Measurements from ENCODE around the gene LUC7L.

Gene LUC7L

DNA sequence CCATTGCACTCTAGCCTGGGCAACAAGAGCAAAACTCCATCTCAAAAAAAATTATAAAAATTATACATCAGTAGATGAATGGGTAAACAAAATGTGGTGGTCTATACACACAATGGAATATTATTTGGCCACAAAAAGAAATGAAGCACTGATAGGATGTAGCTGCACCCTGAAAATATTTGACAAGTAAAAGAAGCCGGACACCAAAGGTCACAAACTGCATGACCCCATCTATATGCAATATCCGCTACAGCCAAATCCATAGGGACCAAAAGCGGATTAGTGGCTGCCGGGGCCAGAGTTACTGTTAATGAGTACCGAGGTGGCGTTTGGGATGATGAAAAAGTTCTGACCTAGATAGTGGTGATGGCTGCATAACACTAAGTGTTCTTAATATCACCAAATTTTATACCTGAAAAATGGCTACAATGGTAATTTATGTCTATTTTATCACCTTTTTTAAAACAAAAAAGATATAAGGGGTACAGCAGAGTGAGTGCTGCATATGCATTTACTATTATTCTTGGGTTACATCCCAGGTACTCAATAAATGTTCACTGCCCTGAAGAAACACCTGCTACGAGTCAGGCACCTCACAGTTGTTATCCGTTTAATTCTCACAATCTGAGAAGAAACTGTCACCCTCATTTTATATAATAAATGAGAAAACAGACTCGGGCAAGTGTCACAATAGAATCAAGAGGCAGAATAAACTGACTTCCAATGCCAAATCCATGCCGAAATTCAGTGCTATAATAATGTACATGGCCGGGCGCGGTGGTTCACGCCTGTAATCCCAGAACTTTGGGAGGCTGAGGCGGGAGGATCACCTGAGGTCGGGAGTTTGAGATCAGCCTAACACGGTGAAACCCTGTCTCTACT lies 49.8 kb downstream of the LUC7L start:
- Histone ChIP-seq H3K79me2 (ENCODE audit: insufficient read depth, low read length) (no peaks in the 10 kb centered on the region), H3K4me1 (ENCODE audit: insufficient read depth, low read length) (peaks cover 11% of the 10 kb centered on the region), H3K4me2 (ENCODE audit: insufficient read depth, low read length) (no peak overlapping the region), H3K27me3 (ENCODE audit: insufficient read depth, low read length, poor library complexity) (no peaks in the 10 kb centered on the region), H3K27ac (ENCODE audit: low read length) (no peak overlapping the region), H4K20me1 (ENCODE audit: insufficient read depth, low read length) (peaks cover 10% of the 10 kb centered on the region; the same call in 1 of the 2 replicates), H3K36me3 (ENCODE audit: insufficient read depth, low read length) (peaks cover 4% of the 10 kb centered on the region; the same call in 1 of the 2 replicates), H3K4me3 (ENCODE audit: low read depth in 1 of 2, low read length in 2 of 2) (no peak overlapping the region), H2AFZ (ENCODE audit: low read depth, low read length) (no peak overlapping the region), H3K9me3 (ENCODE audit: insufficient read depth, low read length, severe bottlenecking) (no peaks in the 10 kb centered on the region), H3K9ac (ENCODE audit: low read depth, low read length) (no peak overlapping the region)
- TF ChIP-seq EZH2 (IDR thresholded peaks at IDR 0.05; ENCODE audit: borderline replicate concordance, low read depth, low read length, severe bottlenecking): no peak
- TF ChIP-seq, protein P1, sequence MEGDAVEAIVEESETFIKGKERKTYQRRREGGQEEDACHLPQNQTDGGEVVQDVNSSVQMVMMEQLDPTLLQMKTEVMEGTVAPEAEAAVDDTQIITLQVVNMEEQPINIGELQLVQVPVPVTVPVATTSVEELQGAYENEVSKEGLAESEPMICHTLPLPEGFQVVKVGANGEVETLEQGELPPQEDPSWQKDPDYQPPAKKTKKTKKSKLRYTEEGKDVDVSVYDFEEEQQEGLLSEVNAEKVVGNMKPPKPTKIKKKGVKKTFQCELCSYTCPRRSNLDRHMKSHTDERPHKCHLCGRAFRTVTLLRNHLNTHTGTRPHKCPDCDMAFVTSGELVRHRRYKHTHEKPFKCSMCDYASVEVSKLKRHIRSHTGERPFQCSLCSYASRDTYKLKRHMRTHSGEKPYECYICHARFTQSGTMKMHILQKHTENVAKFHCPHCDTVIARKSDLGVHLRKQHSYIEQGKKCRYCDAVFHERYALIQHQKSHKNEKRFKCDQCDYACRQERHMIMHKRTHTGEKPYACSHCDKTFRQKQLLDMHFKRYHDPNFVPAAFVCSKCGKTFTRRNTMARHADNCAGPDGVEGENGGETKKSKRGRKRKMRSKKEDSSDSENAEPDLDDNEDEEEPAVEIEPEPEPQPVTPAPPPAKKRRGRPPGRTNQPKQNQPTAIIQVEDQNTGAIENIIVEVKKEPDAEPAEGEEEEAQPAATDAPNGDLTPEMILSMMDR (IDR thresholded peaks at IDR 0.05; ENCODE audit: borderline replicate concordance, extremely low read depth, low read length, poor library complexity, severe bottlenecking): no peak
- no peak for DNase-seq
- ATAC-seq (ENCODE audit: insufficient read depth, low read depth): no peak

- DNase-seq (no peak), ATAC-seq (ENCODE audit: insufficient read depth, low read depth) (no peak)
- TF ChIP-seq EZH2 (IDR thresholded peaks at IDR 0.05; ENCODE audit: borderline replicate concordance, low read depth, low read length, severe bottlenecking): no peak
- TF ChIP-seq, protein P1 (IDR thresholded peaks at IDR 0.05; ENCODE audit: borderline replicate concordance, extremely low read depth, low read length, poor library complexity, severe bottlenecking): no peak
- Histone ChIP-seq H3K27me3 (ENCODE audit: insufficient read depth, low read length, poor library complexity) (no peaks in the 10 kb centered on the region), H3K27ac (ENCODE audit: low read length) (no peak overlapping the region), H3K9me3 (ENCODE audit: insufficient read depth, low read length, severe bottlenecking) (no peaks in the 10 kb centered on the region), H3K36me3 (ENCODE audit: insufficient read depth, low read length) (no peaks in the 10 kb centered on the region), H3K79me2 (ENCODE audit: insufficient read depth, low read length) (no peaks in the 10 kb centered on the region), H3K4me2 (ENCODE audit: insufficient read depth, low read length) (no peak overlapping the region), H3K4me3 (ENCODE audit: low read depth in 1 of 2, low read length in 2 of 2) (no peak overlapping the region), H2AFZ (ENCODE audit: low read depth, low read length) (no peak overlapping the region), H4K20me1 (ENCODE audit: insufficient read depth, low read length) (peaks cover 7% of the 10 kb centered on the region; the same call in 1 of the 2 replicates), H3K9ac (ENCODE audit: low read depth, low read length) (no peak overlapping the region), H3K4me1 (ENCODE audit: insufficient read depth, low read length) (peaks cover 11% of the 10 kb centered on the region)
Observed at GRCh38 chr16:178668-179015, 50.6 kb downstream of the LUC7L start.

DNA sequence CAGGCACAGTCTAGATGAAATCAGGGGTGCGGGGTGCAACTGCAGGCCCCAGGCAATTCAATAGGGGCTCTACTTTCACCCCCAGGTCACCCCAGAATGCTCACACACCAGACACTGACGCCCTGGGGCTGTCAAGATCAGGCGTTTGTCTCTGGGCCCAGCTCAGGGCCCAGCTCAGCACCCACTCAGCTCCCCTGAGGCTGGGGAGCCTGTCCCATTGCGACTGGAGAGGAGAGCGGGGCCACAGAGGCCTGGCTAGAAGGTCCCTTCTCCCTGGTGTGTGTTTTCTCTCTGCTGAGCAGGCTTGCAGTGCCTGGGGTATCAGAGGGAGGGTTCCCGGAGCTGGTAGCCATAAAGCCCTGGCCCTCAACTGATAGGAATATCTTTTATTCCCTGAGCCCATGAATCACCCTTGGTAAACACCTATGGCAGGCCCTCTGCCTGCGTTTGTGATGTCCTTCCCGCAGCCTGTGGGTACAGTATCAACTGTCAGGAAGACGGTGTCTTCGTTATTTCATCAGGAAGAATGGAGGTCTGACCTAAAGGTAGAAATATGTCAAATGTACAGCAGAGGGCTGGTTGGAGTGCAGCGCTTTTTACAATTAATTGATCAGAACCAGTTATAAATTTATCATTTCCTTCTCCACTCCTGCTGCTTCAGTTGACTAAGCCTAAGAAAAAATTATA lies 51.1 kb downstream of the LUC7L start:
- DNase-seq: no peak
- peaks cover 11% of the 10 kb centered on the region for H3K4me1 ChIP-seq (ENCODE audit: insufficient read depth, low read length)
- H3K4me3 ChIP-seq (ENCODE audit: low read depth in 1 of 2, low read length in 2 of 2): no peak overlapping the region
- H3K9ac ChIP-seq (ENCODE audit: low read depth, low read length): no peak overlapping the region
- H3K79me2 ChIP-seq (ENCODE audit: insufficient read depth, low read length): no peaks in the 10 kb centered on the region
- no peaks in the 10 kb centered on the region for H3K36me3 ChIP-seq (ENCODE audit: insufficient read depth, low read length)
- peaks cover 7% of the 10 kb centered on the region; the same call in 1 of the 2 replicates for H4K20me1 ChIP-seq (ENCODE audit: insufficient read depth, low read length)
- ATAC-seq (ENCODE audit: insufficient read depth, low read depth): no peak
- TF ChIP-seq EZH2 (IDR thresholded peaks at IDR 0.05; ENCODE audit: borderline replicate concordance, low read depth, low read length, severe bottlenecking): no peak
- TF ChIP-seq, protein P1 (IDR thresholded peaks at IDR 0.05; ENCODE audit: borderline replicate concordance, extremely low read depth, low read length, poor library complexity, severe bottlenecking): no peak
- no peak overlapping the region for H2AFZ ChIP-seq (ENCODE audit: low read depth, low read length)
- H3K9me3 ChIP-seq (ENCODE audit: insufficient read depth, low read length, severe bottlenecking): no peaks in the 10 kb centered on the region
- H3K4me2 ChIP-seq (ENCODE audit: insufficient read depth, low read length): no peak overlapping the region
- H3K27me3 ChIP-seq (ENCODE audit: insufficient read depth, low read length, poor library complexity): no peaks in the 10 kb centered on the region
- no peak overlapping the region for H3K27ac ChIP-seq (ENCODE audit: low read length)

All from DND-41 (cell line).